GM19238 (cell line): ENCODE data around the gene SQOR.

Experiments used
- DNase-seq: peaks from one replicate; pipeline ENCODE4 v3.0.0; 2011; ENCODE audit warnings: low spot score; ENCODE audit not compliant: insufficient read length

Gene SQOR

DNA sequence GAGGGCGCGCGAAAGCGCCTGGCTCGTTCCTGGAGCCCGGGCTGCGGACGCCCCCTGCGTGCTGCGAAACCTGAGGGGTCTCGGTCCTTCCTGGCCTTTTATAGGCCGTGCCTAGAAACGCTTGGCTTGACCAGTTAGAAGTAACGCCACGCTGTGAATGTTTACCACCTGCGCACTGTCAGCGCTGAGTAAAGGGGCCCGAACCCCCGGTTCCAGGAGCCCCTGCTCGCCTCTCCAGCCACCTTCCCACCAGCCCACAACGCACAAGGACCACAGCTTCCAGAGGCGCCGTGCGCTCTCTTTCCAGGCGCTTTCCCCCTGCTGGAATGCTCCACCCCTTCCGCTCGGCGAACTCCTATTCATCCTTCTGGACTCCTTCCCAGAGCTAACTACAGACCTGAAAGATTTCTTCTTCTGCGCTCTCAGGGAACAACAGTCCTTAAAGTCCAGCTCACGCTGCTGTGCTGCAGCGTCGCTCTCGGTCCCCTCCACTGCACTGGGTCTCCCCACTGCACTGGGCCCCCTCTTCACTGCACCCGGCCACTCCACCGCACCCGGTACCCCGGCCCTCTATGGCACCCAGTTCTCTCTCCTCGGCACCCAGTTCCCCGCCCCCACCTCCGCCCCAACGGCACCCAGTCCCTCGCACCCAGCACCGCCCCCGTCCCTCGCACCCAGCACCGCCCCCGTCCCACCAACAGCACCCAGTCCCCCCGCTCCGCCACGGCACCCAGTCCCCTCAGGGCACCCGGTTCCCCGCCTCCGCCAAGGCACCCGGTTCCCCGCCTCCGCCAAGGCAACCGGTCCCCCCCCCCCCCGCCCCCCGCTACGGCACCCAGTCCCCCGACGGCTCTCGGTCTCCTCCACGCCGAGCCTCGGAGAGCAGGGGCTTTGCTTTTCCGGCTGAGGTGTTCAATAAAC lies 69.8 kb downstream of the SQOR start:
- no peak for DNase-seq

DNA sequence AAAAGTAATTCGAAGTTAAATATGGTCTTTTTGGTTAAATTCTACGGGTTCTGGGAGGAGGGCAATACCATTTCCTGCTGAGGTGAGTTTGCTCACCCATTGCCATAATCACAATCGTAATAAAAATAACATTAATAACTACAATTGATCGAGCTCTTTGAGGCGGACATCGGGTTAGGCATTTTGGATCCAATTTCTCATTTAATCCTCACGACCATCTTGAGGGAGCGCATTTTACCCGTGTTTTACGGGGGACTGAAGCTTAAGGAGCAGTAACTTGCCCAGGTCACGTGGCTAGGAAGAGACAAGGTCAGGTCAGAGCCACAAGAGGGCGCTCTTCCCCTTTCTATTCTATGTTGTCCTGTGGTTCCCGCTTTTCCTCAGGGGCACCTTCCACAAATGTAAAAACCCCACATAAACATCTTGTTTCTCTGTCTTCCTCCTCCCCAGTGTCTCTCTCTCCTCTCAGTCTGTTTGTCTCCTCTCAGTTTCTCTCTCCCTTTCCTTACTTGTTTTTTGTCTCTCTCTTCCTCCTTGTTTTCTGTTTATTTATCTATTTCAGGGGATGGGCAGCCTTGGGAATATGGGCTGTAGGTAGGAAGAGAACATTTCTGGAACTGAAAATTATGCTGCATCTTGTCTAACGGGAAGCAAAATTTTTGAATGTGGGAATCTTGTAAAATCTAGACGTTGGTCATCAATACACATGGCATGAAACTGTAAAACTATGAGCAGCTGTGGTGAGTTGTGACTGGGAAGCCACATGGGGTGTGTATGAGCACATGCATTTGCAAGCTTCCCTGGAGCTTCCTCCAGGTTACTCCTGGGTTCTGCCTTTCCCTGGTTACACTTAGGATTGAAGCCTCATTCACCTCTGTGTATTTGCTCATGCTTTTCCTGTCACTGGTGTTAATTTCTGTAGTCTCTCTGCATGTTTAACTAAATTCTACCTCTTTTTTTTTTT lies 71.0 kb downstream of the SQOR start:
- DNase-seq, result peak; percentile 24

DNA sequence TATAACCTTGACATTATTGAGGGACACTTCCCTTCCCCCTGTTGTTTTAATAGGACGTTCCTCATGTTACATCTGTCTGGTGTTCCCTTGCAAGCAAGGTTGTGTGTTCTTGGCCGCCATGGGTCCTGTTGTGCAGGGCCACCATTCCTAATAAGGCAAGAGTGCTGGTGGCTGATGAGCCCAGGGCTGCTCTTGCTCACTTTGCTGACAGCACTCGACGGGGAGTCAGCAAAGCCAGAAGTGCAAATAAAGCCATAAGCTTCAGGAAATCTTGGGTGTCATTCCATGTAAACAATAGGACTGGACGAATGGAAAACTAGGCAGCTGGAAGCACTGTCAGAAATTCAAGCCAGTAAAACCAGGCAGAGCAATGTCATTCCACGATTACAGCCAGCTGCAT lies 75.8 kb downstream of the SQOR start:
- no peak for DNase-seq

DNA sequence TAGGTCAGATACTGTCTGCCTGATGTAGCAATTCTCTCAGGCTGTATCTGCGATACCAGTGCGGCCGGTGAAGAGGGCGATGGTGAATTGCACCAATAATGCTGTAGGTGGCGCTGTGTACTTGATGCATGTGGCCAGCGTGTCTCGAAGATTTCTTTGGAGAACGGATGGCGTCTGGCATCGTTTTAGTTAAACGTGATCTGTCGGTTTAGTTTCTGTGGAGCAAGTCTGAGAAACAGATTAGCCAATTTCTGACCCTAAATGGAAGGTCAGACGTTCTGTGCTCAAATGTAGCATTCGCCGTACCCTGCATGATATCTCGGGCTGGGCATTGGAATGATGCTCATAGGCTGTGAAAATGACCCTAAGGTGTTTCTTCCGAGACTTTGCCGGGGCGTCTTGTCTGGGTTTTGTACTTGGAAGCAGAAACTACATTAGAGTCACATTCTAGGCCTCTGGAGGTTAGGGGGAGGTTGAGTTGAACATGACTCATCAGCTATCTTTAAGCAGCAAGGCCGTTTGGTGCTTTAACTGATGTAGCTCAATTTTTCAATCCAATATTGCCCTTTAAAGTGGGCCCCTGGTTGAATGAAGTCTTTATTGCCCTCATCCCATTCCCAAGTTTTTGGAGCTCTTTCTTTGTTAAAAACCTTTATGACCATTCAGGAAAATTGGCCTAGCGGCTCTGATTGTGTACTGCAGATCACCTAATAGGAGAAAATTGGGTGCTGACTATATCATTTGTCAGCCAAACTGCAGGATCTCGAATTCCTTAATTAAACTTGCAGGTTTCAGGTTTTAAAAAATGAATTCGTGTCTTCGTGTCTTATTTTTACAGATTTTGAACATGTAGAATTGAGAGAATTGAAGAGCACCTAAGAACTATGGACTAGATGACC lies 80.0 kb downstream of the SQOR start:
- no peak for DNase-seq

DNA sequence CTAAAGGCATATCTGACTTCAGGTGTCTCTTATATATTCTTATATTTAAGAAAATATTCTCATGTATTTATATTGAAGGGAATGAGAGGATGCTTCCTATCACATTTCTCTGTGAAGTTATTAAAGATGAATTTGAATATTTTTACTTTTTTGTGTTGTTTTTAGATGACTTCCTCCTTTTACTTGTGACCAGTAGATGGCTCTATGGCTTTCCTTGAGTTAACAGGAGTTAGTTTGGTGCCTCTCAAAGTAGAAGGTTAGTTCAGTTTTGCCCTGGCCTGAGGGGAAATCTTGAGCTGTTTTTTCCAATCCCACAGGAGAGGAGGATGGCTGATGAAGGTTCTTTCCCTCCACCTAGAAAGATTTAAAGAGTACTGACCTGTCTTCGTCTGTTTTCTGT lies 80.7 kb downstream of the SQOR start:
- no peak for DNase-seq

DNA sequence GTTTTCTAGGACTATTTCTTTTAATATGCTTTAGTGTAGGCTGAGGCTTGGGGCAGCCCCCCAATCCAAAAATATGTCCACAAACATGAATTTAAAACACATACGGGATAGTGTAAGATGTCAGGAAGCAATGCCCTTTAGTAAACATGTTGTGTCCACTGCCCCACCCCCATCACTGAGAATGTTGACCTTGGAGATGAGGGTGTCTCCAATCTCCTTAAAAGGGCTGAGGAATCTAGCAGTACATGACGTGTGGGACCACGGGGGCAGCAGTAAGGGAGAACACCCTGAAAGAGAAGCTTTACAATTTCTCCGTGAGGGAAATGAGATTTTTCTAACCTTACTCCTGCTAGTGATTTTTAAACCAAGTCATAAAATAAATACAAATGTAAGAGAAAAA lies 84.7 kb downstream of the SQOR start:
- no peak for DNase-seq

DNA sequence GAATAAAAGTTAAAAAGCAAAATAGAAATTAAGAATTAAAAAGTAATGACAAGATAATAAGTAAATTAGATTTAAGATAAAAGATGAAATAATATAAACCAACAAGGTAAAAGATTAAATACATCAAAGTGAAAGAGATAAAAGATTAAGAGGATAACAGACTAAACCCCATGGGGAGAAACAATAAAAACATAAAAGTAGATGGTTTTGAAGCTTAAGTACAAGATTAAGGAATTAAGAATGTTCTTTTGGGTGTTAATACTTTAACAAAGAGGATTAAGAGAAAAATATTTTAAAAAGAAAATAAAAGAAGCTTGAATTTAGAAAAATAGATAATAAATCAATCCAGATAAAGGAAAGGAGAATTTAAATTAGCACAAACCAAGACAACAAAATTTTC lies 85.4 kb downstream of the SQOR start:
- no peak for DNase-seq

DNA sequence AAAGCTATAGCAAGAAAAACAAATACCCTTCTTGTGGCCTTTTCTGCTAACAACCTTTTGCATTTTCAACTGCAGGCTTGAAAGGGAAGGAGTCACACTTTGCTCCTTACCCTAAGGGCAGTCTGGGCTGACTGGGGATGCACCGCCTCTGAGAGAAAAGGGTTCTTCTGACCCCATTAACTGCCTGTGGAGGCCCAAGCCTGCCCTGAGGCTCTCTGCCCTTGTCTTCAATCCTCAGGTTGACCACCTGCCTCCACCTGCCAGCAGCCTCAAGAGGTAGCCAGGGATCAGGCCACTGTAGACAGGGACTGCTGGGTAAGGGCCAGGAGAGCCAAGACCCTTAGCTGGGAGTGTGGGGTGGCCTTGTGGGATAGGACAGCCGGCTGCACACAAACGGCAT lies 93.8 kb downstream of the SQOR start:
- no peak for DNase-seq

DNA sequence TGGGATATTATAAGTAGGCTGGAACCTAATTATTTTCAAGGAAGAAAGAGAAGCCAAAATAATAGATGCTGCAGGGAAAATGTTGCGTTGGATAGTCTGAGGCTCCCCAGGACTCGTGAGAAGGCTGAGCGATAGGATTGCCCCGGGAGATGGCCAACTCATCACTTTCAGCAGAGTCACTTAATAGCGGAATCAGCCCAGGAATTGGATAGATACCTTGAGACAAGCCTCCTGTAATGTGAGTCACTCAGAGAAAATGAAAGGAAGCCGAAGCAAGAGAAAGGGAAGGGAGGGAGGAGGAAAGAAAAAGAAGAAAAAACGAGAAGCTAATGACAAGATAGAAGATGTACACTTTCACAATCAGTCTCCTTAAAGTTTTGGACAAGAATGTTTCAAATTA lies 94.3 kb downstream of the SQOR start:
- DNase-seq, result no peak

DNA sequence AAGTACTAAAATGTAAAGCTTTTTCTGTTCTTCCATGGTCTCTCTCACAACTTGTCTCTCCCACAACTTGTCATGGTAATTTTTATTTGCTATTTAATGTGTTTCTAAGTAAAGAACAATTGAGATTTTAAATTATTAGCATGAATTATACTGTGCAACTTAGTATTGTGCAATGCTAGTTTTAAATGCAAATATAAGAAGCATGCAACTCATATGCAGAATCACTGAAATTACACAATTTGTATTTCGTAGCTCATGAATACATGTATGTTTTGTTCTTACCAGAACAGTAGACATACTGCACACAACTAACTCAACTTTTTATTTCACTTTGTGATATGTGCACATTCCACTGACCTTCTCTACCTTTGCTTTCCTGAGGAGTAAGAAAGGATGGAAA lies 96.5 kb downstream of the SQOR start:
- DNase-seq, result no peak

DNA sequence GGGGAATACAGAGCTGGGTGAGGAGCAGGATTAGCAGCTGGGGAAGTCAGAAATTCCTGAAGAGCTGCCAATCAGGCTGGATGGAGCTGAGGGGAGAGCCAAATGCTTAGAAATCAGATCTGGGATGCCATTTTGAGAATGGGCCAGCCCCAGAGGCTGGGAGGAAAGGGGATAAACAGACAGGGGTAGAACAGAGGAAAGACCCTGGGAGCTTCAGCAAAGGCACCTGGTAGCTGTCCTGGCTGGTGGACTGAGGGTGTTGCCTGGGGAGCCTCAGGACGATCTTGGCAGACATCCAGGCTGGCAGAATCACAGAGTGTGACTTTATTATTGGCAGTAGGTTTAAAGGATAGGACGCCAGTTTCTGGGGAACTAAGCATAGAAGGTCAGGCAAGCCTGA lies 97.8 kb downstream of the SQOR start:
- DNase-seq, result no peak

DNA sequence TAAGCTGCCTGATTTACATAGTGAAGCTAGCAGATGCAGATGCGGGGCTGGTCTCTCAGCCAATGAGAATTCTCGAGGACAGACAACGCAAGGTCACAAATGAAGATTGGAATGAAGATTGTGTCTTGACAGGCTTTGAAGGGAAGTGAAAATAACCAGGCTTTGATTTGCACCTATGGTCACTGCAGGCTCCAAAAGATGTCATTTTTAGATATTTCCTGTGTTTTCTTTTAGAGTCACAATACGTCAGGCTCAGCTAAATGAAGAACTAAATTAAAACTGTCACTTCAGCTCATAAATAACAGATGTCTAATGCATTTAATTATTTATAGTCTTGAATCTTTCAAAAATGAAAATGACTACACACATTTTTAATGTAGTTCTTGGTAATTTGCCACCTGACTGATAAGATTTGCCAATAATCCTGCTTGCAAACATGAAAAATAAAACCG lies 99.5 kb downstream of the SQOR start:
- DNase-seq, result no peak
